Lung (tissue), 12 donors: ENCODE results near the gene DMPK. TPM values are rescaled to one million over a fixed set of nuclear protein-coding genes. Genes with fewer than 3 reads are reported as not detected.
A peak's percentile ranks its signal among the peaks of the same experiment; 100 is the strongest.

ENCODE experiments used
- ATAC-seq: fragments of 200-7000 bp; cut with Tn5 transposase; one replicate; pipeline ENCODE4 v1.9.1; 2020; ENCODE audit warnings: moderate number of reproducible peaks; ENCODE audit not compliant: insufficient read depth, low FRiP score
- DNase-seq, 3 donors: peaks; one replicate each; pipeline ENCODE4 v3.0.0-alpha.2; 2013 to 2017
- H3K27ac ChIP-seq, 2 donors: one replicate each; pipeline ENCODE4 v1.5.1; 2013; ENCODE audit warnings: mild to moderate bottlenecking in 2 of 2, moderate library complexity in 2 of 2, control low read depth in 1 of 2, inconsistent platforms in 1 of 2, low read depth in 1 of 2, low read length in 1 of 2
- H3K27me3 ChIP-seq, 3 donors: one replicate each; pipeline ENCODE4 v1.5.1; 2013; ENCODE audit warnings: low read length in 2 of 3; ENCODE audit not compliant: control insufficient read depth in 3 of 3, insufficient read depth in 3 of 3
- H3K36me3 ChIP-seq, 4 donors: one replicate each; pipeline ENCODE4 v1.5.1; 2013; ENCODE audit warnings: low read length in 4 of 4, mild to moderate bottlenecking in 1 of 4, moderate library complexity in 1 of 4; ENCODE audit not compliant: control insufficient read depth in 4 of 4, insufficient read depth in 4 of 4
- H3K4me1 ChIP-seq, 5 donors: one replicate each; pipeline ENCODE4 v1.5.1; 2013; ENCODE audit warnings: low read length in 5 of 5, mild to moderate bottlenecking in 2 of 5, moderate library complexity in 1 of 5; ENCODE audit not compliant: control insufficient read depth in 5 of 5, insufficient read depth in 5 of 5
- H3K4me3 ChIP-seq: one replicate; pipeline ENCODE4 v1.5.1; 2013; ENCODE audit warnings: mild to moderate bottlenecking, control low read depth, moderate library complexity
- H3K9ac ChIP-seq, 2 donors: one replicate each; pipeline ENCODE4 v1.5.1; 2013; ENCODE audit warnings: low read length in 2 of 2, control low read depth in 1 of 2; ENCODE audit not compliant: insufficient read depth in 1 of 2
- H3K9me3 ChIP-seq, 4 donors: one replicate each; pipeline ENCODE4 v1.5.1; 2013; ENCODE audit warnings: low read length in 3 of 4, mild to moderate bottlenecking in 1 of 4, moderate library complexity in 1 of 4; ENCODE audit not compliant: control insufficient read depth in 4 of 4, insufficient read depth in 3 of 4
- CTCF ChIP-seq: IDR thresholded peaks from 2 replicates; pipeline ENCODE4 v1.5.1; 2012; ENCODE audit warnings: mild to moderate bottlenecking; ENCODE audit errors: control extremely low read depth, extremely low read depth
- WGBS, 2 donors: extraction: QIAGEN DNeasy Blood & Tissue Kit; methylation state at CpG; one replicate each; pipeline ENCODE4 v1.1.7; 2013; 5-methylcytosine and 5-hydroxymethylcytosine counted together
- polyA plus RNA-seq, 2 donors: library from polyadenylated mRNA; stranded (reverse); fragments of 200-250 nt; gene quantifications; one replicate each; pipeline ENCODE4 v1.2.1, GENCODE V29; 2013
- total RNA-seq, 2 donors: library from RNA; depleted of rRNA in 1 of 2; stranded (reverse); fragments of >200 nt in 1 of 2; gene quantifications; one replicate each; pipeline ENCODE4 v1.2.1, GENCODE V29; 2014 to 2021
- donor health status: control.
- donor health status: control.
- donor health status: Bipolar disorder and iron deficiency.
- donor health status: healthy.
- donor health status: DM: yes; HTN: yes; CAD: no.

The DMPK gene
- total and polyA plus RNA-seq, 4 donors = 32.4 to 70.4 (median 40.4) TPM

- DNase-seq = peak; percentile 56 to 86 (median 67)
Measured at GRCh38 chr19:45779231-45780145, 2.8 kb downstream of the DMPK start.

GRCh38 chr19:45778010-45778661 is 4.2 kb downstream of the DMPK start:
- Histone ChIP-seq H3K36me3 (peaks cover 3 to 16% (median 11%) of the 10 kb centered on the region in 4 donors), H3K27ac (no peak overlapping the region), H3K27me3 (no peaks in the 10 kb centered on the region), H3K9ac (no peak overlapping the region), H3K4me1 (peaks cover 0 to 16% (median 3%) of the 10 kb centered on the region in 5 donors), H3K4me3 (no peak overlapping the region), H3K9me3 (no peaks in the 10 kb centered on the region)
- 95% methylated on average over 28 of the region's 28 CpGs for WGBS, 2 donors
- no peak for DNase-seq
- no peak for ATAC-seq
- no peak for TF ChIP-seq CTCF

More at GRCh38 chr19:45779231-45780145, 2.8 kb downstream of the DMPK start:
- peak; percentile 86 for ATAC-seq
- peak; percentile 21 for TF ChIP-seq CTCF
- Histone ChIP-seq H3K9me3 (no peaks in the 10 kb centered on the region), H3K27ac (peak overlapping the region; percentile 42 to 96), H3K9ac (no peak overlapping the region), H3K4me1 (peaks cover 2 to 18% (median 7%) of the 10 kb centered on the region in 5 donors), H3K4me3 (no peak overlapping the region), H3K36me3 (peaks cover 3 to 13% (median 10%) of the 10 kb centered on the region in 4 donors), H3K27me3 (no peaks in the 10 kb centered on the region)
- 9 to 11% methylated on average over 47 to 48 of the region's 48 CpGs for WGBS, 2 donors

- H3K27me3 ChIP-seq = no peaks in the 10 kb centered on the region
Measured at GRCh38 chr19:45777395-45777961, 4.8 kb downstream of the DMPK start.

More at GRCh38 chr19:45777395-45777961, 4.8 kb downstream of the DMPK start:
- Histone ChIP-seq H3K36me3 (peaks cover 3 to 17% (median 13%) of the 10 kb centered on the region in 4 donors), H3K4me3 (no peak overlapping the region), H3K9me3 (no peaks in the 10 kb centered on the region), H3K9ac (no peak overlapping the region), H3K4me1 (peaks cover 0 to 12% (median 3%) of the 10 kb centered on the region in 5 donors), H3K27ac (no peak overlapping the region)
- 96 to 98% methylated on average over 31 to 34 of the region's 34 CpGs for WGBS, 2 donors
- no peak for ATAC-seq
- no peak for DNase-seq
- TF ChIP-seq CTCF = no peak
